Pancreas (tissue), 10 donors: ENCODE data around the gene OLFM1. TPM values are rescaled to one million over a fixed set of nuclear protein-coding genes. Genes with fewer than 3 reads are reported as not detected.

Experiments used
- ATAC-seq, 4 donors: fragments of 200-7000 bp; cut with Tn5 transposase; one replicate each; pipeline versions ENCODE4 v1.8.0 to v1.9.1; 2020; ENCODE audit warnings: mild to moderate bottlenecking in 4 of 4, moderate library complexity in 4 of 4
- DNase-seq, 6 donors: peaks; one replicate each; pipeline ENCODE4 v3.0.0-alpha.2; 2020
- FAIRE-seq: peaks from 2 replicates; lab custom pipeline; 2012; peaks lifted over from hg19 to GRCh38; lab: Jason Lieb, UNC
- H3K27ac ChIP-seq, 4 donors: fragments of 200-600 bp; sonication (generic); 1 replicate in 3 of 4; 2 replicates in 1 of 4; pipeline versions ENCODE4 v1.5.0 to v1.8.0; 2020
- H3K27me3 ChIP-seq, 4 donors: fragments of 200-600 bp; one replicate each; pipeline ENCODE4 v1.8.0; 2021
- H3K36me3 ChIP-seq, 3 donors: fragments of 200-600 bp; sonication (generic) in 1 of 3; one replicate each; pipeline versions ENCODE4 v1.5.0 to v1.8.0; 2020 to 2021
- H3K4me1 ChIP-seq, 3 donors: fragments of 200-600 bp; one replicate each; pipeline ENCODE4 v1.8.0; 2021
- H3K4me3 ChIP-seq, 4 donors: fragments of 200-600 bp; sonication (generic) in 2 of 4; one replicate each; pipeline versions ENCODE4 v1.5.0 to v1.8.0; 2020 to 2021
- H3K9me3 ChIP-seq, 4 donors: fragments of 200-600 bp; one replicate each; pipeline ENCODE4 v1.8.0; 2021
- WGBS, 2 donors: extraction: QIAGEN DNeasy Blood & Tissue Kit; methylation state at CpG; one replicate each; pipeline ENCODE4 v1.1.7; 2013; 5-methylcytosine and 5-hydroxymethylcytosine counted together
- intact Hi-C, 3 donors: fragments of 100-400 bp; cut with DNase I; formaldehyde crosslinking; loops; one replicate each; pipeline versions ENCODE4 v1.11.1 to v1.14.2; 2022
- polyA plus RNA-seq, 2 donors: library from polyadenylated mRNA; stranded (reverse); fragments of 200-250 nt; gene quantifications; one replicate each; pipeline ENCODE4 v1.2.3, GENCODE V29; 2013
- total RNA-seq, 6 donors: library from RNA; stranded (reverse); fragmentation: NEBNext Ultra II Directional in 4 of 6; extraction: Animal tissue kit (Norgen Biotek cat#: 25700) in 4 of 6; gene quantifications; one replicate each; pipeline versions ENCODE4 v1.2.1 to v1.2.4, GENCODE V29; 2021 to 2023
- TF ChIP-seq, protein P1 (sequence below), 4 donors: fragments of 200-600 bp; sonication (generic) in 3 of 4; IDR thresholded peaks; one replicate each; pipeline versions ENCODE4 v1.5.0 to v1.8.0; 2021; ENCODE audit warnings: antibody characterized with exemption in 4 of 4
- donor health status: healthy with polysubstance abuse.
- donor health status: DM: no; HTN: no; CAD: no; lungs with moderate emphysema.
- donor health status: DM: no; HTN: no; CAD: no.
- donor health status: control.
- donor health status: control.
- donor health status: Bipolar disorder and iron deficiency.
- donor health status: DM: yes; HTN: yes; CAD: no.
- donor health status: DM: no; HTN: no; CAD: no.
- donor health status: DM: no; HTN: no; CAD: no.
- donor health status: DM: yes; HTN: yes; CAD: no.

OLFM1 gene
- total and polyA plus RNA-seq, 8 donors: 5.9 to 14.1 (median 7.8) TPM

DNA sequence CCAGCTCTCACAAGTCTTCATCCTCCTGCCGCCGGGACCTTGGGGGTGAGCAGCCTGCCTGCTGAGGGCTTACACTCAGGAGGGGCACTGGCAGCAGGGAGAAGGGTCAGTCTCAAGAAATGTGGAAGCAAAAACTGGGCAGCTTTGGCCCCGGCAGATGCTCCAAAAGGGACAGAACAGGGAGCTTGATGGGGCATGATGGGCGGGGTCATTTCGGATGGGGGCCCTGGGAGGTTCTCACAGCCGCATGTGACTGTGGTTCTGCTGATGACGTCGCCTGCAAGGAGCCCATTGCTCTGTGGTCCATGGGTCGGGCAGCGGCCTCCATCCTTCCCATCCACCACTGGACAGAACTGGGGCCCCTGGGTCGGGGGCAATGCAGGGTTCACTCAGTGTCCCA is 76.6 kb downstream of the OLFM1 start:
- TF ChIP-seq, protein P1, sequence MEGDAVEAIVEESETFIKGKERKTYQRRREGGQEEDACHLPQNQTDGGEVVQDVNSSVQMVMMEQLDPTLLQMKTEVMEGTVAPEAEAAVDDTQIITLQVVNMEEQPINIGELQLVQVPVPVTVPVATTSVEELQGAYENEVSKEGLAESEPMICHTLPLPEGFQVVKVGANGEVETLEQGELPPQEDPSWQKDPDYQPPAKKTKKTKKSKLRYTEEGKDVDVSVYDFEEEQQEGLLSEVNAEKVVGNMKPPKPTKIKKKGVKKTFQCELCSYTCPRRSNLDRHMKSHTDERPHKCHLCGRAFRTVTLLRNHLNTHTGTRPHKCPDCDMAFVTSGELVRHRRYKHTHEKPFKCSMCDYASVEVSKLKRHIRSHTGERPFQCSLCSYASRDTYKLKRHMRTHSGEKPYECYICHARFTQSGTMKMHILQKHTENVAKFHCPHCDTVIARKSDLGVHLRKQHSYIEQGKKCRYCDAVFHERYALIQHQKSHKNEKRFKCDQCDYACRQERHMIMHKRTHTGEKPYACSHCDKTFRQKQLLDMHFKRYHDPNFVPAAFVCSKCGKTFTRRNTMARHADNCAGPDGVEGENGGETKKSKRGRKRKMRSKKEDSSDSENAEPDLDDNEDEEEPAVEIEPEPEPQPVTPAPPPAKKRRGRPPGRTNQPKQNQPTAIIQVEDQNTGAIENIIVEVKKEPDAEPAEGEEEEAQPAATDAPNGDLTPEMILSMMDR (IDR thresholded peaks at IDR 0.05): no peak
- intact Hi-C loops: no loop called here
- H3K4me3 ChIP-seq: no peak overlapping the region
- no peaks in the 10 kb centered on the region for H3K4me1 ChIP-seq
- ATAC-seq (no peak), FAIRE-seq (no peak), DNase-seq (no peak)
- no peaks in the 10 kb centered on the region for H3K27me3 ChIP-seq
- no peaks in the 10 kb centered on the region for H3K9me3 ChIP-seq
- H3K27ac ChIP-seq: no peak overlapping the region
- no peaks in the 10 kb centered on the region for H3K36me3 ChIP-seq
- WGBS, 2 donors: 61 to 77% methylated on average over 11 of the region's 11 CpGs

DNA sequence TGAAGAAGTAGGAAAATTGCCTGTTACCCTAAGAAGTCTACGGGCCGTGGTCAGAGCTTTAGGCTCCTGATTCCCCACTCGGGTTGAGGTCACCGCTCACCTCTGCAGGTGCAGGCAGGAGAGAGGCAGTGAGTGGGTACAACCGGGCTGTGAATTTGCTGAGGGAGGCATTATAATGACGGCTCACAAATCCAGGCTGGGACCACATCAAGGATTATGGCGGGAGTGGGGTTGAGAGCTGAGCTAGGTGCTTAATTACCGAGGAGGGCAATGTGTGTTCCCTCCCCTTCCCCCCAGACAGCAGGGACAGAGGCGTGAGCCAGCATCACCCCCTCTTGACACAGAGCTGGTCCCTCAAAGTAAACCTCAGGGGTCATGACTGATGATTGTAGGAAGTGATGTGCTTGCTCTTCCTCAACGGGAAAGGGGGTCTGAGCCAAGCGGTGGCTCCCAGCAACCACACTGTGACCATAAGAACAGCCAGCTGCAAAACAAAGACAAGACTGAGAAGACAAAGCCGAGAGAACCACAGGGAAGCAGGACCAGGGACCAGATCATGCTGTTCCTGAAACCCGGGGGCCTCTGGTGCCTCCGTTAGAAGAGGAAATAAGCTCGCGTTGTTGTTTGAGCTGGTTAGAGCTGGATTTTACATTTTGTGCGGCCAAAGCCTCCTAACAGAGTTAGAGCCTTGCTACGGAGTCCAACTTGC is 77.7 kb downstream of the OLFM1 start:
- ATAC-seq: no peak
- 63 to 70% methylated on average over 18 of the region's 18 CpGs for WGBS, 2 donors

DNA sequence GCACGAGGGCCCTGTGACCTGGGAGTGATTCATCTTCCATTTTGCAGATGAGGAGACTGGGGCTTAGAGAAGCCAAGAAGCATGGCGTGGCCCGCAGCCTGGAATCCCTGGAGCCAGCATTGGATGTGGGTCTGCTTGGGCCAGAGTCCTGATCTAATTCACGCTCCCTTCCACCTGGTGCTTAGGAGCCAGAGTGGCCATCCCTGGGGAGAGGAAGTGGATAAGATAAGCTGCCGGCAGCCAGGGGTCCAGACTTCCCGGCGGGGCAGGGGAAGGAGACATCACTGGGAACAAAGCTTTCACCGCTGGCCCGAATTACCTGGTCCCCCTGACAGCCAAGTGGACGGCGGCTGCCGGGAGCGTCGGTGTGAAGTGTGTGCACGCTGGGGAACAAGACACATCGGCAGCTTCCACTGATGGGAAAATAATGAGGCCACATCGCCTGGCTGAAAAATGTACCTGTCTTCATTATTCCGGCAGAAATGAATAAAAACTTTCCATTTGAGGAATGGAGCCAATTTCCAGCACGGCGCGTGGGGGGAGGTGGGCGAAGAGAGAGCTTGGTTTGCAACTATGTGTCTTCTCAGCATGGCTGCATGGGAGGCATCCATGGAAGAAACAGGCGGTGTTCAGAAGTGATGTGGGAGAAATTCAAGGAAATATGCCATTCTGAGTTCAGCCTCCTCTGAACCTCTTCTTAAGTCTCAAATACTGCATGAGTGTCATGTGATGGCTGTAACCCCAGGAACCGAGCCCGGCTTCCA is 78.5 kb downstream of the OLFM1 start:
- no peak overlapping the region for H3K27ac ChIP-seq
- WGBS, 2 donors: 48 to 57% methylated on average over 25 of the region's 25 CpGs
- no peaks in the 10 kb centered on the region for H3K36me3 ChIP-seq
- H3K4me3 ChIP-seq: no peak overlapping the region
- DNase-seq: no peak
- ATAC-seq: no peak
- H3K9me3 ChIP-seq: no peaks in the 10 kb centered on the region
- intact Hi-C loops: no loop called here
- H3K27me3 ChIP-seq: no peaks in the 10 kb centered on the region
- TF ChIP-seq, protein P1 (IDR thresholded peaks at IDR 0.05): no peak
- no peaks in the 10 kb centered on the region for H3K4me1 ChIP-seq
- no peak for FAIRE-seq

More for the DNA sequence above, 77.7 kb downstream of the OLFM1 start:
- Histone ChIP-seq H3K27me3 (no peaks in the 10 kb centered on the region), H3K36me3 (no peaks in the 10 kb centered on the region), H3K4me1 (no peaks in the 10 kb centered on the region), H3K4me3 (no peak overlapping the region), H3K27ac (no peak overlapping the region), H3K9me3 (no peaks in the 10 kb centered on the region)
- intact Hi-C loops: no loop called here
- no peak for FAIRE-seq
- TF ChIP-seq, protein P1 (IDR thresholded peaks at IDR 0.05): no peak
- DNase-seq: no peak

DNA sequence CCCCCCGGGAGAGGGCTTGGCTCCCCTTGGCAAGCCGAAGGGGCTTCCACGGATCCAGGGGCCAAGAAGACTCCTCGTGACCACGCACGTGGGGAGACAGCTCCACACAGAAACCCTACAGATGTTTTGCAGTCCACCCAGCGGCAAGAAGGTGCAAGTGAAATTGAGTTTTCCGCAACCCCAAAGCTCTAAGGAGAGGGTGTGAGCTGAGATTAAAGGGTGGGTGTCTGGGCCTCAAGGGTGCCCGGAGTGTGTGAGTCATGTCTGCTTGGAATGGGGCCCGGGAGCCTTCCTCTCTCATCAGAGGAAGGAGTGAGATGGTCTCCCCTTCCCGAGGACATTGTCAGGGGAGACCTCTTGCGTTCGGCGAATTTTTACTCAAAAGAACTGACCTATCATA is 79.1 kb downstream of the OLFM1 start:
- FAIRE-seq (no peak), DNase-seq (no peak), ATAC-seq (no peak)
- H3K9me3 ChIP-seq: no peaks in the 10 kb centered on the region
- TF ChIP-seq, protein P1 (IDR thresholded peaks at IDR 0.05): no peak
- no peaks in the 10 kb centered on the region for H3K4me1 ChIP-seq
- no peak overlapping the region for H3K4me3 ChIP-seq
- no peaks in the 10 kb centered on the region for H3K36me3 ChIP-seq
- H3K27ac ChIP-seq: no peak overlapping the region
- WGBS, 2 donors: 84 to 88% methylated on average over 14 of the region's 14 CpGs
- H3K27me3 ChIP-seq: no peaks in the 10 kb centered on the region
- intact Hi-C loops: no loop called here

DNA sequence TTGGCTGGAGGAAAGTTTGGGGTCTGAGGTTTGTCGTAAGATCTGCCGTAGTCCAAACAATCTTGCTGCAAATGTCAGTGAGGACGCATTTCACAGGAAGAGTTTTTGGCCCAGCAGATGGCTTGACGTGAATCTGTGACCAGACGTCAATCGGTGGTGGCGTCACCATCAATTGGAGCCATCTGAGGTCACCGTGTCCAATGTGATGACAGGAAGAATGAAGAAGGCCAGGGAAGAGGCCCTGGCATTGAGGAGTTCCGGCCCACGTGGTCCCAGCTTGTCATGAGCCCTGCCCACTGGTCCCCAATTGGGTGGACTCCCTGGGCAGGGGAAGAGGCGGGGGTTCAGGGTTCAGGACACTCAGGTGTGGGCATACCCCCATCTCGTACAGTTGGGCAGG is 79.9 kb downstream of the OLFM1 start:
- TF ChIP-seq, protein P1 (IDR thresholded peaks at IDR 0.05): no peak

More for the DNA sequence above, 79.9 kb downstream of the OLFM1 start:
- Histone ChIP-seq H3K9me3 (no peaks in the 10 kb centered on the region), H3K27me3 (no peaks in the 10 kb centered on the region), H3K4me3 (no peak overlapping the region), H3K36me3 (no peaks in the 10 kb centered on the region), H3K4me1 (no peaks in the 10 kb centered on the region), H3K27ac (no peak overlapping the region)
- DNase-seq (no peak), ATAC-seq (no peak), FAIRE-seq (no peak)
- intact Hi-C loops: no loop called here
- 86 to 91% methylated on average over 12 of the region's 12 CpGs for WGBS, 2 donors
